K562 (cell line): ENCODE measurements around the gene AFG1L. TPM values are rescaled to one million over a fixed set of nuclear protein-coding genes. Genes with fewer than 3 reads are reported as not detected.

Experiments
- ARHGAP35 ChIP-seq: fragments of 450-650 bp; IDR thresholded peaks from 2 replicates; pipeline ENCODE4 v1.6.1; 2018; ENCODE audit not compliant: partially characterized antibody
- BHLHE40 ChIP-seq: IDR thresholded peaks from 2 replicates; pipeline ENCODE4 v1.6.1; 2011; ENCODE audit warnings: low read length, improper control_type of control experiment
- BRCA1 ChIP-seq, 2 experiments: fragments of 450-650 bp in 1 of 2; sonication (generic) in 1 of 2; formaldehyde crosslinking in 1 of 2; IDR thresholded peaks; 2 replicates each; pipeline versions ENCODE4 v1.5.0 to v1.6.1; 2017 to 2020; ENCODE audit warnings: mild to moderate bottlenecking in 1 of 2, missing genetic modification reagents in 1 of 2
- FUS ChIP-seq: fragments of 200-400 bp; formaldehyde crosslinking; optimal IDR thresholded peaks from 2 replicates; pipeline ENCODE3; 2017; ENCODE audit warnings: low read depth, low read length
- GABPA ChIP-seq: fragments of 200-800 bp; sonication (Bioruptor generic); conservative IDR thresholded peaks from 2 replicates; pipeline ENCODE4 v1.6.1; 2016; ENCODE audit warnings: low read depth, missing genetic modification characterization, missing compliant biosample characterization
- HCFC1 ChIP-seq: IDR thresholded peaks from 2 replicates; pipeline ENCODE4 v1.6.1; 2012; ENCODE audit warnings: low read depth, low read length, improper control_type of control experiment
- HDAC2 ChIP-seq: fragments of 450-650 bp; IDR thresholded peaks from 2 replicates; pipeline ENCODE4 v1.6.1; 2016; ENCODE audit warnings: mild to moderate bottlenecking
- HNRNPH1 ChIP-seq: fragments of 200-400 bp; formaldehyde crosslinking; optimal IDR thresholded peaks from 2 replicates; pipeline ENCODE3; 2017; ENCODE audit warnings: low read depth, mild to moderate bottlenecking, low read length, moderate library complexity
- KAT8 ChIP-seq: fragments of 450-650 bp; IDR thresholded peaks from 2 replicates; pipeline ENCODE4 v1.6.1; 2016; ENCODE audit warnings: low read depth, mild to moderate bottlenecking
- KDM4B ChIP-seq, 2 experiments: fragments of 450-650 bp in 1 of 2; sonication (generic) in 1 of 2; IDR thresholded peaks; 2 replicates each; pipeline ENCODE4 v1.6.1; 2016 to 2017; ENCODE audit warnings: borderline replicate concordance in 2 of 2, antibody characterized with exemption in 1 of 2, low read depth in 1 of 2, mild to moderate bottlenecking in 1 of 2
- KLF1 ChIP-seq: fragments of 450-650 bp; IDR thresholded peaks from 2 replicates; pipeline ENCODE4 v1.6.1; 2016; ENCODE audit warnings: missing genetic modification characterization, missing compliant biosample characterization
- L3MBTL2 ChIP-seq: fragments of 450-650 bp; IDR thresholded peaks from 2 replicates; pipeline ENCODE4 v1.6.1; 2016; ENCODE audit warnings: mild to moderate bottlenecking, moderate library complexity
- MCM7 ChIP-seq, 2 experiments: fragments of 450-650 bp; IDR thresholded peaks; 2 replicates each; pipeline ENCODE4 v1.6.1; 2016 to 2018
- MED1 ChIP-seq: sonication (generic); formaldehyde crosslinking; IDR thresholded peaks from 2 replicates; pipeline ENCODE4 v1.8.1; 2023; ENCODE audit warnings: missing genetic modification reagents, borderline replicate concordance
- PHTF2 ChIP-seq: fragments of 250-450 bp; sonication (Bioruptor Pico); IDR thresholded peaks from 2 replicates; pipeline ENCODE4 v1.5.0; 2021; ENCODE audit warnings: mild to moderate bottlenecking
- PML ChIP-seq: IDR thresholded peaks from 2 replicates; pipeline ENCODE4 v1.6.1; 2012; ENCODE audit warnings: low read length, inconsistent platforms
- PPARD ChIP-seq: fragments of 250-450 bp; sonication (Bioruptor Pico); IDR thresholded peaks from 2 replicates; pipeline ENCODE4 v1.8.0; 2022; ENCODE audit warnings: inconsistent platforms, mild to moderate bottlenecking, moderate library complexity
- PRPF4 ChIP-seq: fragments of 200-400 bp; formaldehyde crosslinking; IDR thresholded peaks from one replicate; pipeline ENCODE4 v1.6.1; 2017; ENCODE audit warnings: low read length, low read depth, mild to moderate bottlenecking; ENCODE audit not compliant: insufficient read depth, poor library complexity, severe bottlenecking
- SREBF1 ChIP-seq: fragments of 150-350 bp; IDR thresholded peaks from 2 replicates; pipeline ENCODE4 v1.6.1; 2014; ENCODE audit warnings: antibody characterized with exemption, low read depth, low read length, borderline replicate concordance
- TEAD2 ChIP-seq: fragments of 450-650 bp; IDR thresholded peaks from 2 replicates; pipeline ENCODE4 v1.6.1; 2016; ENCODE audit warnings: missing genetic modification characterization, control low read depth, missing compliant biosample characterization
- ZEB2 ChIP-seq: fragments of 450-650 bp; IDR thresholded peaks from 2 replicates; pipeline ENCODE4 v1.6.1; 2016
- ZNF354B ChIP-seq: fragments of 250-450 bp; sonication (Bioruptor Pico); IDR thresholded peaks from 2 replicates; pipeline ENCODE4 v1.4.0; 2020
- ZNF778 ChIP-seq: fragments of 450-650 bp; formaldehyde crosslinking; IDR thresholded peaks from 2 replicates; pipeline ENCODE4 v1.4.0; 2020; ENCODE audit warnings: mild to moderate bottlenecking, moderate library complexity
- polyA plus RNA-seq, 8 experiments: library from polyadenylated mRNA; depleted of rRNA in 4 of 8; stranded (reverse) in 5 of 8; unstranded in 3 of 8; fragments of >200 nt; fragmentation: Nextera tagmentation in 2 of 8; fragmentation: Illumina TruSeq in 1 of 8; extraction: Ambion mirVana in 2 of 8; extraction: Trizol in 1 of 8; gene quantifications; 2 replicates each; pipeline versions ENCODE4 v1.2.1 to v1.2.3, GENCODE V29; 2011 to 2014; ENCODE audit warnings: inconsistent platforms in 1 of 8, missing spikeins in 1 of 8
- total RNA-seq, 7 experiments: library from RNA; depleted of rRNA in 6 of 7; stranded (reverse); fragments of >200 nt in 6 of 7; fragmentation: Illumina TruSeq in 2 of 7; extraction: Trizol in 2 of 7; gene quantifications; 2 replicates each; pipeline versions ENCODE4 v1.2.1 to v1.2.3, GENCODE V29; 2011 to 2021; ENCODE audit warnings: low replicate concordance in 1 of 7
- TF ChIP-seq, protein P1 (sequence below): sonication (generic); formaldehyde crosslinking; IDR thresholded peaks from 2 replicates; pipeline ENCODE4 v1.8.0; 2023; ENCODE audit warnings: missing genetic modification reagents, mild to moderate bottlenecking, borderline replicate concordance

The AFG1L gene
- total and polyA plus RNA-seq, 9 of the 15 experiments (the other 6 are each of a cell fraction or from before 2014, with no cell fraction given), result 2.2 to 15.5 (median 5.8) TPM

DNA sequence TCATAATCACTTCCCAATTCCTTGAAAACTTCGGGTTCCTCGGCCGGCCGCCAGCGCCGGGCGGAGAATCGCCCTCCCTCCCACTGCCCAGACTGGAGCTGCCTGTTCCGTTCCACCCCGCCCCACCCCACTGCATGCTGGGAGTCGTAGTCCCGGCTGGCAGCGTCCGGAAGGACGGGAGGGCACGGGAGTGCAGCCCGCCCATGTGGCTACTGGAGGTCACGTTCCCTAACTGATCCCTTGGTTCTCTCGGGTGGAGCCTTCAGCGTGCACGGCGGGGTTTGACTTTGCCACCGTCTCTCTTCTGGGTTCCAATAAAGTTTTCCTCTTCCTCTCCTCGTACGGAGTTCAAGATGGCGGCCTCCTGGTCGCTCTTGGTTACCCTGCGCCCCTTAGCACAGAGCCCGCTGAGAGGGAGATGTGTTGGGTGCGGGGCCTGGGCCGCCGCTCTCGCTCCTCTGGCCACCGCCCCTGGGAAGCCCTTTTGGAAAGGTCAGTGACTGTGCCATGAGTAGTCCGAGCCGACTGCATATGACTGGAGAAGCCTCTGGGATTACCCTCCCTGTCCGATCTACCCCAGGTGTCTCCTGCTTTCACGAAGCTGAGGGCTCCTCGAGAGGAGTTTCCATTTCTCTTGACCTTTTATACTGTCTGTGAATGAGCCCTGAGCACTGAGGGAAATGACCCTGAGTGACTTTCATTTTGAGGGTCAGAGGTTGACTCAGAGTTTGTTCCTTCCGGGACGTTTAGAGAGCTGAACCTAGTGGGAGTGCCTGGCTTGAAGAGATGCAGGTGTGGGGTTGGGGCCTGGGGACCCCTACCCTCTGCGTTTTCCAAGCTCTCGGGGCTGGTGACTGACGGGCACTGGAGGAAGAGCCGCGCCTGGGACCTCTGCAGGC is at the start of gene AFG1L (continued):
- TF ChIP-seq, protein P1, sequence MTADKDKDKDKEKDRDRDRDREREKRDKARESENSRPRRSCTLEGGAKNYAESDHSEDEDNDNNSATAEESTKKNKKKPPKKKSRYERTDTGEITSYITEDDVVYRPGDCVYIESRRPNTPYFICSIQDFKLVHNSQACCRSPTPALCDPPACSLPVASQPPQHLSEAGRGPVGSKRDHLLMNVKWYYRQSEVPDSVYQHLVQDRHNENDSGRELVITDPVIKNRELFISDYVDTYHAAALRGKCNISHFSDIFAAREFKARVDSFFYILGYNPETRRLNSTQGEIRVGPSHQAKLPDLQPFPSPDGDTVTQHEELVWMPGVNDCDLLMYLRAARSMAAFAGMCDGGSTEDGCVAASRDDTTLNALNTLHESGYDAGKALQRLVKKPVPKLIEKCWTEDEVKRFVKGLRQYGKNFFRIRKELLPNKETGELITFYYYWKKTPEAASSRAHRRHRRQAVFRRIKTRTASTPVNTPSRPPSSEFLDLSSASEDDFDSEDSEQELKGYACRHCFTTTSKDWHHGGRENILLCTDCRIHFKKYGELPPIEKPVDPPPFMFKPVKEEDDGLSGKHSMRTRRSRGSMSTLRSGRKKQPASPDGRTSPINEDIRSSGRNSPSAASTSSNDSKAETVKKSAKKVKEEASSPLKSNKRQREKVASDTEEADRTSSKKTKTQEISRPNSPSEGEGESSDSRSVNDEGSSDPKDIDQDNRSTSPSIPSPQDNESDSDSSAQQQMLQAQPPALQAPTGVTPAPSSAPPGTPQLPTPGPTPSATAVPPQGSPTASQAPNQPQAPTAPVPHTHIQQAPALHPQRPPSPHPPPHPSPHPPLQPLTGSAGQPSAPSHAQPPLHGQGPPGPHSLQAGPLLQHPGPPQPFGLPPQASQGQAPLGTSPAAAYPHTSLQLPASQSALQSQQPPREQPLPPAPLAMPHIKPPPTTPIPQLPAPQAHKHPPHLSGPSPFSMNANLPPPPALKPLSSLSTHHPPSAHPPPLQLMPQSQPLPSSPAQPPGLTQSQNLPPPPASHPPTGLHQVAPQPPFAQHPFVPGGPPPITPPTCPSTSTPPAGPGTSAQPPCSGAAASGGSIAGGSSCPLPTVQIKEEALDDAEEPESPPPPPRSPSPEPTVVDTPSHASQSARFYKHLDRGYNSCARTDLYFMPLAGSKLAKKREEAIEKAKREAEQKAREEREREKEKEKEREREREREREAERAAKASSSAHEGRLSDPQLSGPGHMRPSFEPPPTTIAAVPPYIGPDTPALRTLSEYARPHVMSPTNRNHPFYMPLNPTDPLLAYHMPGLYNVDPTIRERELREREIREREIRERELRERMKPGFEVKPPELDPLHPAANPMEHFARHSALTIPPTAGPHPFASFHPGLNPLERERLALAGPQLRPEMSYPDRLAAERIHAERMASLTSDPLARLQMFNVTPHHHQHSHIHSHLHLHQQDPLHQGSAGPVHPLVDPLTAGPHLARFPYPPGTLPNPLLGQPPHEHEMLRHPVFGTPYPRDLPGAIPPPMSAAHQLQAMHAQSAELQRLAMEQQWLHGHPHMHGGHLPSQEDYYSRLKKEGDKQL (CRISPR knock-in tag), result no peak
- TF ChIP-seq HDAC2, result 0 out of 2 replicates have a peak, but pooled peaks have one; percentile 28
- peak; percentile 32; the same call in 1 of the 2 replicates for TF ChIP-seq L3MBTL2
- TF ChIP-seq BHLHE40, result peak; percentile 97
- 0 out of 4 replicates have a peak, but pooled peaks of 1 of the 2 experiments have one; percentile 56 for TF ChIP-seq KDM4B (IDR thresholded peaks at IDR 0.05; ENCODE audit: borderline replicate concordance in 2 of 2, low read depth in 1 of 2)
- no peak for TF ChIP-seq FUS
- no peak for TF ChIP-seq MCM7 (IDR thresholded peaks at IDR 0.05)
- no peak for TF ChIP-seq PRPF4
- no peak for TF ChIP-seq MED1 (CRISPR knock-in tag)
- no peak for TF ChIP-seq HNRNPH1
- peak; percentile 91 for TF ChIP-seq GABPA
- peak; percentile 60; the same call in 1 of the 2 replicates for TF ChIP-seq SREBF1
- TF ChIP-seq TEAD2 (tag), result no peak
- TF ChIP-seq BRCA1 (IDR thresholded peaks at IDR 0.05), result no peak
- no peak for TF ChIP-seq BRCA1 (CRISPR knock-in tag; IDR thresholded peaks at IDR 0.05)
- TF ChIP-seq ZEB2, result no peak
- no peak for TF ChIP-seq PHTF2
- no peak for TF ChIP-seq ZNF778 (CRISPR knock-in tag)
- peak; percentile 94 for TF ChIP-seq HCFC1
- no peak for TF ChIP-seq ARHGAP35
- TF ChIP-seq PPARD (CRISPR knock-in tag), result no peak
- peak; percentile 53 for TF ChIP-seq KLF1 (tag)
- no peak; the same call in 1 of the 2 replicates for TF ChIP-seq KAT8
- TF ChIP-seq PML, result peak; percentile 69
- TF ChIP-seq ZNF354B (CRISPR knock-in tag), result no peak
